Measurements from ENCODE around the gene AMDHD2.

The AMDHD2 gene

DNA sequence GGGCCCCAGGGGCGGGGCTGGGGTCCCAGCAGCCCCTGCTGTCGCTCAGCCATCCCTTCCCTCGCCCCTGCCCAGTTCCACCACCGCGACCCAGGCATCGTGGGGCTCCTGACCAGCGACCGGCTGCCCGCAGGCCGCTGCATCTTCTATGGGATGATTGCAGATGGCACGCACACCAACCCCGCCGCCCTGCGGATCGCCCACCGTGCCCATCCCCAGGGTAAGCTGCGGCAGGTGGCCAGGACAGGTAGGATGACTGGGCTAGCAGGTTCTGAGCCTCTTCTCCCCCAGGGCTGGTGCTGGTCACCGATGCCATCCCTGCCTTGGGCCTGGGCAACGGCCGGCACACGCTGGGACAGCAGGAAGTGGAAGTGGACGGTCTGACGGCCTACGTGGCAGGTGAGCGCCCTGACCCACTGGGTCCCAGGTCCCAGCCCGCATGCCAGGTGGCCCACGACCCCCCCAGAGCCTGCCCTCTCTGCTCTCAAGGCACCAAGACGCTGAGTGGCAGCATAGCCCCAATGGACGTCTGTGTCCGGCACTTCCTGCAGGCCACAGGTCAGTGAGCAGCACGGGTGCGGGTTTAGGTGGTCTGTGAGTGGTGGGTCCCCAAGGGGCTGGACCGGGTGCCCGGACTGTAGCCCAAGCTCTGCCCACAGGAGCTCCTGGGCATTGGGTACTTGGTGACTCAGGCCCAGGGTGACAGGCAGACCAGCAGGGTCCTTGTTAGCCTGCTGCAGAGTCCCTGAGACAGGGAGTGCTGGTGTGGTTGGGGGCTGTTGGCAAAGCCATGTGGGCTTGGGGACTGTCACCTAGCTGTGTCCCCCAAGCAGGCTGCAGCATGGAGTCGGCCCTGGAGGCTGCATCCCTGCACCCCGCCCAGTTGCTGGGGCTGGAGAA is 8.2 kb downstream of the AMDHD2 start:
- no peak overlapping the region for H3K9ac ChIP-seq
- H3K9me3 ChIP-seq (replicated peaks in 1 of 11) = no peaks in the 10 kb centered on the region
- H3K4me2 ChIP-seq = no peak overlapping the region; a peak in 1 of 22 replicates
- TF ChIP-seq Cebpa-rat (IDR thresholded peaks at IDR 0.05) = no peak
- no peak overlapping the region for H3K27ac ChIP-seq
- H3K27me3 ChIP-seq = no peaks in the 10 kb centered on the region
- peaks cover 50 to 75% (median 70%) of the 10 kb centered on the region in 11 experiments for H3K36me3 ChIP-seq
- peaks cover under 1 to 83% (median 23%) of the 10 kb centered on the region in 11 experiments; a peak in 17 of 22 replicates for H4K20me1 ChIP-seq
- H3K4me3 ChIP-seq = no peak overlapping the region
- peaks cover 20 to 52% (median 25%) of the 10 kb centered on the region in 10 experiments for H3K4me1 ChIP-seq

DNA sequence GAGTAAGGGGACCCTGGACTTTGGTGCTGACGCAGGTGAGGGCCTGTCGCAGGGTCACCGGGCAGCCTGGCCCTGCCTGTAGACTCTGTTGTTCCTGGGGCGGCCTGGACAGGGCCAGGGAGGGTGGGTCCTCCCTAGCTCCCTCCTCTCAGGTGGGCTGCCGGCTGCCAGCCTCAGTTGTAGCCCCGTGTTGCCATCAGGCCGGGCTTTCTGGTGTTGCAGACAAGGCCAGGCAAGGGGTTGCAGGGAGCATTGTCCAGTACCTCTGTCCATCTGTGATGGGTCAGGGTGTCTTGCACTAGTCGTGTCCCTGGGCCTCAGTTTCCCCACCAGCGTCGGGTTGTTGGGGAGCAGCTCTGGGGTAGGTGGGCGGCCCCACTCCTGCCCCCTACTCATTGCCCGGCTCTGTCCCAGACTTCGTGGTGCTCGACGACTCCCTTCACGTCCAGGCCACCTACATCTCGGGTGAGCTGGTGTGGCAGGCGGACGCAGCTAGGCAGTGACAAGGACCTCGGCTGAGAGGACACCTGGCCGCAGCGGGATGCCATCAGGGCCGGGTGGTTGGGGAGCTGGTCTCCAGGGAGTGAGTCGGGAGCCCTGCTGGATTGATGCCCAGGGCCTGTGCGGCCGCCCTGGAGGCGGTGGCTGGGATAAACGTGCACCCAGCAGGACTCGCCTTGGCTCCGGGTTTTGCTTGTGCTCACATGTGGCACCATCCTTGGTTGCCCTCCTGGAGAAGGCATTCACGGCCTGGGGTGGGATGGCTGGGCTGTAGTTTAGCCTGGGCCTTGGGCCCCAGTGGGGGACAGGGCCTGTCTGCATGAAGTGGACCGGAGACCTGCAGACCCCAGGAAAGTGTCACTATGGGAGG is 9.1 kb downstream of the AMDHD2 start:
- TF ChIP-seq Cebpa-rat (IDR thresholded peaks at IDR 0.05) = no peak
- peak overlapping the region in 3 of 11 experiments; percentile 54 to 82 (median 69); a peak in 3 of 22 replicates for H3K9ac ChIP-seq
- no peak overlapping the region for H3K4me3 ChIP-seq
- H3K4me2 ChIP-seq = peak overlapping the region in 2 of 11 experiments; percentile 90 to 97; a peak in 2 of 22 replicates
- H3K4me1 ChIP-seq = peaks cover 22 to 52% (median 28%) of the 10 kb centered on the region in 10 experiments
- H4K20me1 ChIP-seq = peaks cover 0 to 74% (median 14%) of the 10 kb centered on the region in 11 experiments; a peak in 15 of 22 replicates
- H3K9me3 ChIP-seq (replicated peaks in 1 of 11) = no peaks in the 10 kb centered on the region
- peaks cover 41 to 67% (median 61%) of the 10 kb centered on the region in 11 experiments for H3K36me3 ChIP-seq
- H3K27ac ChIP-seq = no peak overlapping the region
- H3K27me3 ChIP-seq = no peaks in the 10 kb centered on the region

DNA sequence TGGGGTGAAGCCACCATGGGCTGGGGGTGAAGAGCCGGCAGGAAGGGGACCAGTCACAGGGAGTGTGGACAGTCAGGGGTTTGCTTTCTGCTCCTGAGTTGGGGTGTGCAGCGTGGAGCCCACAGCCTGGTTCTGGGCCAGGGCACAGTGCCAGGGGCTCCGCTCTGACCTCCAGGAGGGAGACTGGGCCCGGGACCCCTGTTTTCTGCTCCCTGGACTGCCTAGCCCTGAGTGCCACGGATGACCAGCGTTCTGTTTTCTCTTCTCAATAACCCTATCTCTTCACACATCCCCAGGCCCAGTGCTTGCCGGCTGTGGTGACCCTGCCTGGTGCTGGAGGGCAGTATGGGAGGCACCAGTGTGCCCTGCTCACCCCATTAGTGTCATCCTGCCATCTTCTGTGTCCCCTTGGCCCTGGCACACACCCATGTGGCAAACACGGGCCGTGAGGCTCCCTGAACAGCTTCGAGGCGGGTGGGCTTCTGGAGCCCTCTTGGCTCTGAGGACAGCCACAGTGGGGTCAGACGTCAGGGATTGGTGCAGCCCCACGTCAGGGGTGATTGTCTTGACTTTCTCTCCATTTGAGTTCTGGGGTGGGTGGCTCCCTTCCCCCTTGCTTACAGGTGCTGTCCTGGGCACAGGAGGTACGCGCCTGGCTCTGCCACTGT is 9.9 kb downstream of the AMDHD2 start:
- peaks cover 22 to 54% (median 28%) of the 10 kb centered on the region in 10 experiments for H3K4me1 ChIP-seq
- H3K4me3 ChIP-seq = no peak overlapping the region
- H3K4me2 ChIP-seq = peak overlapping the region in 4 of 11 experiments; percentile 90 to 100 (median 98); a peak in 6 of 22 replicates
- H3K36me3 ChIP-seq = peaks cover 33 to 59% (median 53%) of the 10 kb centered on the region in 11 experiments
- H3K9ac ChIP-seq = peak overlapping the region in 6 of 11 experiments; percentile 20 to 82 (median 74); a peak in 11 of 22 replicates
- H3K27me3 ChIP-seq = no peaks in the 10 kb centered on the region
- TF ChIP-seq Cebpa-rat (IDR thresholded peaks at IDR 0.05) = no peak
- H3K9me3 ChIP-seq (replicated peaks in 1 of 11) = no peaks in the 10 kb centered on the region
- no peak overlapping the region for H3K27ac ChIP-seq
- peaks cover 0 to 66% (median 7%) of the 10 kb centered on the region in 11 experiments; a peak in 13 of 22 replicates for H4K20me1 ChIP-seq

DNA sequence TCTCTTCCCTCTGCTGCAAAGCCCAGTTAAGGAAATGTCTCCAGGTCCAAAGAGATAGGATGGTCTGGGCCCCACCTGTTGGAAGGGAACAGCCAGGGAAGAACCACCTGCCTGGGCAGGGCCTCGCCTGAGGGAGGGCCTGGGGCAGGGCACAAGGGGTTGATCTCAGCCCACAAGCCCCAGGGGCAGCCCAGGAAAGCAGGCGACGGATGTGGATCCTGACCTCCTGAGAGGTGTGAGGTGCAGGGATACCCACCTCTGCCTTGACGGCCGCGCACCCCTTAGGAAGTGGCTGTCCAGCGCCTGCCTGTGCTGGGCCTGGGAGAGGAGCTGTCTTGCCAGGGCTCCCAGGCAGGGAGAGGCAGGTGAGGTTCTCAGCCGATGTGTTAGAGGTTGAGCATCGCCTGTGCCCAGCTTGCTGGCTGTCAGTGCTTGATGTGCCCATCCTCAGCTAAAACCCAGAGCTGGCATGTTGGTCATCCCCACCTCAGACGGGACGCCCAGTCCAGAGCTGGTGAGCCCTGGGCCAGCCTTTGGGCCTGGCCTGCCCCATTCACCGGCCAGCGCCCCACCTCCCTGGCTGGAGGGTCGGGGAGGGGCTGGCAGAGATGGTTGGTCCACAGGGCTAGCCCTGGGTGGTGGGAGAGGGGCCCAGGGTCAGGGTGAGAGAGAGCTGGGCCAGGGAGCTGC is 10.6 kb downstream of the AMDHD2 start:
- Histone ChIP-seq H3K9ac (peak overlapping the region; percentile 54 to 83 (median 79)), H4K20me1 (peaks cover 0 to 60% (median 7%) of the 10 kb centered on the region in 11 experiments; a peak in 13 of 22 replicates), H3K4me1 (peaks cover 22 to 60% (median 31%) of the 10 kb centered on the region in 10 experiments), H3K4me3 (peak overlapping the region in 8 of 10 experiments; percentile 64 to 78 (median 70); a peak in 8 of 20 replicates), H3K27ac (peak overlapping the region in 8 of 11 experiments; percentile 52 to 82 (median 68); a peak in 12 of 22 replicates), H3K36me3 (peaks cover 29 to 52% (median 47%) of the 10 kb centered on the region in 11 experiments), H3K27me3 (no peaks in the 10 kb centered on the region), H3K9me3 (replicated peaks in 1 of 11) (no peaks in the 10 kb centered on the region), H3K4me2 (peak overlapping the region; percentile 90 to 100 (median 97))
- TF ChIP-seq Cebpa-rat (IDR thresholded peaks at IDR 0.05) = no peak

DNA sequence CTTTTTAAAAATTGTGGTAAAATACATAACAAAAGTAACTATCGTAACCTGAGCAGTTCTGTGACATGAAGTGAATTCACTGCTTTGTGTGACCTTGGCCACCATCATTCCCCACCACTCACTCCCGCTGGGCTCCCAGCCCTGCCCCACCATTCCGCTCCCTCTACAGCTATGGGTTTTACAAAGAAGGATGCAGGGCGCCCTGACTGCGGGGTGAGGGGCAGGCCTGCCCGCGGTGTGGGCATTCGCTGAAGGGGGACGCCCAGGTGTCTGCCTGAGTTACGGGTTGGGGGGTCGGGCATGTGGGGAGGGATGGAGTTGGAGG is 11.2 kb downstream of the AMDHD2 start, which contains the start of gene CEMP1:
CEMP1 (minus strand) TSS at position 38 of the 325 bp plus-strand sequence. CDS start 335 bp downstream, outside the sequence.
- no peaks in the 10 kb centered on the region for H3K9me3 ChIP-seq (replicated peaks in 1 of 11)
- no peak for TF ChIP-seq Cebpa-rat (IDR thresholded peaks at IDR 0.05)
- no peaks in the 10 kb centered on the region for H3K27me3 ChIP-seq
- H3K4me1 ChIP-seq = peaks cover 22 to 66% (median 32%) of the 10 kb centered on the region in 10 experiments
- peak within 1 kb of the TSS; percentile 61 to 78 (median 70) for H3K4me3 ChIP-seq
- H3K4me2 ChIP-seq = peak within 1 kb of the TSS; percentile 93 to 100 (median 99)
- H3K27ac ChIP-seq = peak within 1 kb of the TSS; percentile 56 to 87 (median 78)
- peak within 1 kb of the TSS; percentile 72 to 89 (median 81) for H3K9ac ChIP-seq
- peaks cover 0 to 54% (median 4%) of the 10 kb centered on the region in 11 experiments; a peak in 13 of 22 replicates for H4K20me1 ChIP-seq
- peaks cover 26 to 46% (median 41%) of the 10 kb centered on the region in 11 experiments for H3K36me3 ChIP-seq

DNA sequence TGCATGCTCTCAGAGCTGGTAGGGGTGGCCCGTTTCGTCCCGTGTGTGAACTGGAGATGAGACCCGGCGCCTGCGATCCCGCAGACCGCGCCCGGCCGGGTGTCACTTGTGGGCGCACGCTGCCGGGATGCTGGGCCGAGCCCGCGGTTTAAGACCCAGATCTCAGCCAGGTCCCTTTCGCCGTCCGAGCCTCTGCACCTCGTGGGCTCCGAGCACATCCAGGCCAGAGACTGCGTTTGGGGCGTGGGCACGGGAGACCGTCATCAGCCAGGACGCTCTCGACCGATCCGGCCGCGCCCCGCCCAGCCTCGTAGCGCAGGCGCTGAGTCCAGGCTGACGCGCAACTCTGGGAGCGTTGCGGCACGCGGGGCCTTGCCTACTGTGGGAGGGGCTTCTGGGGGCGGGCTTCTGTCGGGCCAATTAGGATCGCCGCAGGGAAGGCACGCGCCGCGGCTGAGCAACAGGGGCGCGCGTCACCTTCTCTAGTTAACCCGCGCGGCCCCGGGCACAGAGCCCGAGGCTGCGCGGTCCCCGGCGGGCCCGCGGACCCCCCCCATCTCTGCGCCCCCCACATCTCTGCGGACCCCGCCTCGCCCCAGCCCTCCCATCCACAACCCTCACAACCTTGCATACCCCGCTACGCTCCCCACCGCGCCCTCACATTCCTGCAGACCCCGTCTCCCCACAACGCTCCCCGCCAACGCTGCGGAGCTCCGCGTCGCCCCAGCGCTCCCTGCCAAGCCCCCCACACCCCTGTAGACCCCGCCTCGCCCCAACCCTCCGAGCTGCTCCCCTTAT is 11.7 kb downstream of the AMDHD2 start:
- peak overlapping the region; percentile 56 to 87 (median 78) for H3K27ac ChIP-seq
- no peaks in the 10 kb centered on the region for H3K27me3 ChIP-seq
- H3K4me3 ChIP-seq = peak overlapping the region; percentile 61 to 78 (median 70)
- peaks cover 0 to 48% (median 4%) of the 10 kb centered on the region in 11 experiments; a peak in 12 of 22 replicates for H4K20me1 ChIP-seq
- peak overlapping the region; percentile 93 to 100 (median 99) for H3K4me2 ChIP-seq
- H3K4me1 ChIP-seq = peaks cover 25 to 72% (median 36%) of the 10 kb centered on the region in 10 experiments
- TF ChIP-seq Cebpa-rat (IDR thresholded peaks at IDR 0.05) = peak in 1 of 11 experiments; percentile 26; a peak in 1 of 22 replicates
- H3K9me3 ChIP-seq (replicated peaks in 1 of 11) = no peaks in the 10 kb centered on the region
- peaks cover 23 to 41% (median 35%) of the 10 kb centered on the region in 11 experiments for H3K36me3 ChIP-seq
- H3K9ac ChIP-seq = peak overlapping the region; percentile 72 to 89 (median 81)
